SKM-1 treated with dmso at 0.1 percent for 144 hours (cell line): ENCODE data around the gene LAMB1.

Experiments
- DNase-seq: peaks from one replicate; lab custom pipeline; 2025; ENCODE audit not compliant: unreplicated experiment; lab: John Stamatoyannopoulos, UW

LAMB1 gene

DNA sequence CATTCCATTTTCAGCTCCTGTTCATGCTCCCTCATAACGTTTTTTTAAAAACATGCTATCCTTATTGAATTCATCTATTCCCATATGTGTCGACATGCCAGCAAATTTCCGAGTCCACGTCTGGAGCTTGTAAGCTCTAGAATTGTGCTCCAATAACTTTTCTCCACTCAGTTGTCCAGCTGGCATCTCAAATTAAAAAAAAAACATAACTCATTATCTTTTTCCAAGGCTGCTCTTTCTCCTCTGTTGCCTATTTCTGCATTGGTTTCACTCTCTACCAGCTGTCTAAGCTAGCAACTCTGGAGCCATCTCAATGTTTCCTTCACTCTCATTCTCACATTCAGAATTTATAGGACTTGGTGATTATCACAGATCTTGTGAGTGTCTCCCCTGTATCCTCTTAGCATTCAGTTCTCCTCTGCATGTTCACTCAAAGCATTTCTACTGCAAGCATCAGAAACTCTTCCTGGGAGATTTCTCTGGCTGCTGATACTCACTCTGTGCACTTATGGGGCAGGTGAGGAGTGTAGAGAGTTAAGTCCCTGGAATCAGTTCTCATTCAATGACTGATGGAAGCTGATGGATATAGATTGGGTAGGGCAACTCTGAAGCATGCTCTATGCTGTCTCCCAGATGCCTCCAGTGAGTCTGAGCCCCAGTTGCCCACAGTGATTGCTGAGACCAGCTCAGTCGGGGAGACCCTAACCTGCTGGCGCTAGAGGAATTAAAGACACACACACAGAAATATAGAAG lies 118.7 kb downstream of the LAMB1 start:
- no peak for DNase-seq

DNA sequence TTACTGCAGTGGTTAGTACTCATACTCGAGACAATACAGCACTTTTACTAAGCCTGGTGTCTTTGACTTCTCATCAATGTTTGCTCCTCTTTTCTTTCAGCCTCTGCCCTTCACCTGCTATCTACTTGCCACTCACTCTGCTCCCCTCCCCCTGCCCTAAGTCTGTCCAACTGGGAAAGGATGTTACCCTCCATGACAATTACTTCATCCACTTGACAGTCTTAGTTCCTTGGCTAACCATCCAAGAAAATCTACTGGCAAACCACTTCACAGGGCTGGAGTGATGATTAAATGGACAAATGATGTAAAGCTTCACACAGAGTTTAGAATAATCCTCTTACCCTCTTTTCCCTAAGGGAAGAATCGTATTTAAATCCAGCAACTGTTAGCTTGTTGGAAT lies 120.2 kb downstream of the LAMB1 start:
- DNase-seq, result no peak

- DNase-seq, result peak; percentile 71
Measured at GRCh38 chr7:107879400-107880035, 123.4 kb downstream of the LAMB1 start.

- no peak for DNase-seq
Measured at GRCh38 chr7:107878636-107879035, 124.3 kb downstream of the LAMB1 start.

DNA sequence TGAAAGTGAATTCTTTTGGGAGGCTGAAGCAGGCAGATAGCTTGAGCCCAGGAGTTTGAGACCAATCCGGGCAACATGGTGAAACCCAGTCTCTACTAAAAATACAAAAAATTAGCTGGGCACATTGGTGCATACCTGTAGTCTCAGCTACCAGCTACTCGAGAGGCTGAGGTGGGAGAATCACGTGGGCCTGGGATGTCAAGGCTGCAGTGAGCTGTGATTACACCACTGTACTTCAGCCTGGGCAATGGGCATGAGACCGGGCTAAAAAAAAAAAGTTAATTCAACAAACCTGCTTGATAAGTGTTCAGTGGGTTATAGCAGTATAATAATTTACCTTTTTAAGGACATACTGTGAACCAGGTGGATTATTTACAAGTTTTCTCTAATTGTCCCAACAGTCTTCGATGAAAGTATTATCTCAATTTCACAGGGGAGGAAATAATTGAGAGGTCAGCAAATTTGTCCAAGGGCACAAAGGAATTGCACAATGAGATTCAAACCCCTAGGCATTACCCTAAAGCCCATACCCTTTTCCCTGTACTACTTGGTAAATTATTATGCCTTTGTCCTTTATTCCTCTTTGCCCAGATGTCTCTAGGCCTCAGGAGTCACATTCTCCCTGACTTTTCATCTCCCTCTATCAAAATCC lies 125.1 kb downstream of the LAMB1 start:
- no peak for DNase-seq

GRCh38 chr7:107876916-107877315 lies 126.0 kb downstream of the LAMB1 start:
- no peak for DNase-seq

DNA sequence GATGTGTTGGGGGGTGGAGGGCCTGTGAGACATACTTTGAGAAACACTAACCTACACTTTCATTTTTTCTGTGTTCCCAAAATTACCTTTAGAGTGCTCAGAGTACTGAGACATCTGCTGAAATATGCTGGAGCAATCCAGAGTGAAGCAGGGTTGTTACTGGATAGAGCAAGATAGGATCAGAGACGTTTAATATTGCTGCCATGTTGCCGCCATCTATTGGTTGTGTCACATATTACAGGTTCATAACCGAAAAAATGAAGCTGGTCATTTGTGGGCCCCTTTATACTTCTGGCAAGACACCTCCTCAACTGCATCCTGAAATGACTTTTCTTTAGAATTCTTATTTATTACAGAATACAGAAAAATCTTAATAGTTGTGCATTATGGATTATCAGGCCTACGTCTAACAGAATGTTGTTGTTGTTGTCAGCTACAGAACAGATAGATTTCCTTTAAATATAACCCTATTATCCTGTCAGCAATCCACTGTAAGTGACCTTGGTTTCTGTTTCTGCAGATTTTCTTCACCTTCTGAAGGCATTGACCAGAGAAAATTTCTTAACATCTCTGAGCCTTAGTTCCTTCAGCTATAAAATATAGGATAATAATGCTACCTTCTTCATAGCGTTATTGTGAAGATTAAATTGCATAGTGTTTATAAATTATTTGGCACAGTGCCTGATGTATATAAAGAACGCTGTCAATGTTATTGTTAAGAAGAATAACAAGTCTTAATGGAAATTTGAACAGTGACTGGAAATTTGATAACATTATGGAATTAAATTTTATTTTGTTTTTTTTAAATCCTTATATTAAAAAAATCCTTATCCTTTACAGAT lies 128.1 kb downstream of the LAMB1 start:
- peak; percentile 69 for DNase-seq

- no peak for DNase-seq
Measured at GRCh38 chr7:107874111-107874510, 128.8 kb downstream of the LAMB1 start.
